GM21737 (cell line): ENCODE data around the gene APEX1.
"Not testable (repeated sequence)": the region's sequence is repeated elsewhere in the genome, so short reads cannot be mapped to it uniquely, and the experiment has no call there.

ENCODE experiments used
- ATAC-seq: cut with Tn5 transposase; IDR thresholded peaks from one replicate; pipeline ENCODE4 v1.9.1; 2021; ENCODE audit warnings: mild to moderate bottlenecking, moderate library complexity; ENCODE audit not compliant: unreplicated experiment

APEX1 gene

DNA sequence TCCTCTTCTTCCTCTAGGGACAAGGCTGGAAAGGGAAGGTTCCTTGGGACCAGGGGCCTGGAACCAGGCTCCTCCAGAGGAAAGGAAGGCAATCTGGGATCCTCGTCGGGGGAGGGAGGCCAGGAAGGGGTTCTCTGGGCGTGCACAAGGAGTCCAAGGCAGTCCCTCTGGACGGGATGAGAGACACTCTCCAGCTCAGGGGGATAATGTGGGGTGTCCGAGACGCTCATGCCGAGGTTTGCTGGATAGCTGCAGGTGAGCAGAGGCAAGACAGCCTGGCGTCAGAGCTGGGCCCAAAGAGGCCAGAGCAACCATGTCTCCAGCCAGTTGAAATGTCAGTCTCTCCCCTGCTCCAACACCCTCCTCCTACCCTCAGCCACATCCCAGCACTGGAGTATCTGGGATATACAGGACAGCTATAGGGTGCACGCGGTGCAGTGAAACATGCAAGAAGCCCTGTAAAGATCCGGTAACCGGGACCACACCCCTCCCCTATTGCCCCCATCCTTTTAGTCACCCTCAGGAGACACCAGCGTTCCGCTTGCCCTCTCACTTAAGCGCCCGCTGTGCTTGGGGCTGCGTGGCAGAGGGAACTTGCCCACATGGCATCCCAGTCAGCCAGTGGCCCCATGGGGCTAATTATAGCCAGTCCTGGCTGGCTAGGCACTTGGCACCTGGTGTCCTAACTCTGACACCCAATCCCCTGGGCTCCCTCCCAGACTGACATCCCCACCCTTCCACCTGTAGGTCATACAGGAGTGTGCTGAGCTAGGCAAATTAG is 19.3 kb upstream of the APEX1 start, which contains the start of gene KLHL33:
Gene KLHL33 (minus strand): TSS at position 585 of the 781 bp plus-strand sequence. CDS start 355 bp downstream, at position 230.
- ATAC-seq = no peak

DNA sequence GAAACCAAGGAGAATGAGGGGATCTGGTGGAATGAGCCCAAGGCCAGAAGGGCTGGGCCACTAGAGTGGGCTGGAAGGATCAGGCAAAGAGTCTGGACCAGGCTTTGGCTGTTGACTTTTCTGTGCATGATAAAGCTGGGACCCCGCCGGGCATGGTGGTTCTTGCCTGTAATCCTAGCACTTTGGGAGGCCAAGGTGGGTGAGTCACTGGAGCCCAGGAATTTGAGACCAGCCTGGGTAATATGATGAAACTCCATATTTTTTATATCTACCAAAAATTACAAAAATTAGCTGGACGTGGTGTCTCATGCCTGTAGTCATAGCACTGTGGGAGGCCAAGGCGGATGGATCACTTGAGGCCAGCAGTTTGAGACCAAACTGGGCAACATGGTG is 18.7 kb upstream of the APEX1 start:
- ATAC-seq = no peak

DNA sequence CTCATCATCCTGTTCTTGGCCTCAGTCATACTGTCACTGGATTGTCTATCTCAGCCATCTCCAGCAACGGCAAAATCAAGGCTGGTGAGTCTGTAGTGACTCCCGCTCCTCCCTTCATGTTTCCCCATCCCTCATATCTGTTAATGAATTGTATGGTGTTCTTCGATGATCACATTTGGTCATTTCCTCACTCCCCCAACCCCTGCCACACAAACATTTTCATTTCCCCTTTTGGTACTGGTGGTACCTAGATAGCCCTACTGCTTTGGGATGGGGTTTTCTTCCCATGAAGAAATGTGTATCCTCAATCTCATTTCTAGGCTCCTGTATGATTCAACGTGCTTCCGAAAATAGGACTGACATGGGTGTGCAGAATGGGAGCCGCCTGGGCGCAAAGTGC is 16.4 kb upstream of the APEX1 start:
- ATAC-seq = no peak

DNA sequence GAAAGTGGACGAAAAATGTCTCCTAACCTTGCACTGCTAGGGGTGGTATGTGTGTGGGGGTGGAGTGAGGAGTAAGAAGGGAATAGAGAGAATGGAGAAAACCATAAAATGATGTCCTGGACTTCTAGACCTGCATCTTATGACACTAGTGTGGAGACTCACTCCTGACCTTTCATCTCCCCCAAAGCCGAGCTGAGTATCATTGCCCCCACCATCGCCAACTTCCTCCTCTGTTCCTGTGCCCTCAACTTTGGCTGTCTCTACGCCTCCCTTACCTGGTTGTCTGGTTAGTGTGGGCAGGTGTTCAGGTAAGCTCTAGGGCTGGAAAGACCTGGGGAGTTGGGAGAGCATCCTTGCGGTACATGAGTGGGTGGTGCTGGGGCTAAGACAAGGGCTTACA is 14.6 kb upstream of the APEX1 start:
- ATAC-seq = no peak

DNA sequence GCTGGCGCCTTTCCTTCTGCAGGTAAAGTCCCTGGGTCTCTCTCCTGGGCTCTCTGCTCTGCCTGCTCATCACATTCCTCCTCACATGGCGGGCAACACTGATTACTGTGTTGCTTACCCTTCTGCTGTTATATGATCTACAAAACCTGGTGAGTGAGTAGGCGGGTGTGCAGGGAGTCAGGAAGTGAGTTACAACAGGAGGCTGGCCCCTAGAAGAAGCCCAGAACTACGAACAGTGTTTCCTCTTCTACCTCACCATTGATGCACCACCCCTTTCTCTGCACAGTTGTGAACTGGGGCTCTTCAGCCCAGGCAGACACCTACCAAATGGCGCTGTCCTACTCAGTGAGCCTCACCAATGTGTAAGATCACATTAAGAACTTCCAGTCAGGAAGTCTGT is 14.1 kb upstream of the APEX1 start:
- no peak for ATAC-seq

DNA sequence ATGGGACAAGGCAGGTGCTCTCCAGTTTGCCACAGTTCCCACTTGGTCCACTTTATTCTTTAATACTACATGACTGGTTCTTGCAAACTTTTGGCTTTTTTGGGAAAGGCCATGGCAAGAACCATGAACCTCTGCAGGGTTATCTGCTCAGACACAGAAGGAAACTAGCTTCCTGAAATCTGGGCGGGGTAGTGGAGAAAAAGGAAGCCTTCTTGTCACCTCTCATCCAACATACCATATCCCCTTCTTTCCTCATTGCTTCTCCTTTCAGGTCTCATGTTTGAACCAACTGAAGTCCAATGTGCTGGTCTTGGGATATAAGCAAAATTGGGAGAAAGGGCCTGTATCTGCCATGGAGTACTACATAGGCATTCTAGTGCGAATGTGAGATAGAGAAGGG is 13.6 kb upstream of the APEX1 start:
- ATAC-seq = no peak

DNA sequence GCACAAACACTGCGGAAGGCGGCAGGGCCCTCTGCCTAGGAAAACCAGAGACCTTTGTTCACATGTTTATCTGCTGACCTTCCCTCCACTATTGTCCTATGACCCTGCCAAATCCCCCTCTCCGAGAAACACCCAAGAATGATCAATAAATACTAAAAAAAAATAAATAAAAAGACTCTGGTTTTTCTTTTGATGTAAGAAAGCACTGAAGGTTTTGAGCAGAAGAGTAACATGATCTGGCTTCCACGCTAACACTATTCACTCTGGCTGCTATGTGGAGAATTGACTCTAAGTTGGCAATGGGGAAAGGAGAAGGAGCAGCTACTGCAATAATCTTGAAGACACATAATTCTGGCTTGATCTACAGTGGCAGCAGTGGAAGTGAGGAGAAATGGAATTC is 11.4 kb upstream of the APEX1 start:
- not testable (repeated sequence) for ATAC-seq

DNA sequence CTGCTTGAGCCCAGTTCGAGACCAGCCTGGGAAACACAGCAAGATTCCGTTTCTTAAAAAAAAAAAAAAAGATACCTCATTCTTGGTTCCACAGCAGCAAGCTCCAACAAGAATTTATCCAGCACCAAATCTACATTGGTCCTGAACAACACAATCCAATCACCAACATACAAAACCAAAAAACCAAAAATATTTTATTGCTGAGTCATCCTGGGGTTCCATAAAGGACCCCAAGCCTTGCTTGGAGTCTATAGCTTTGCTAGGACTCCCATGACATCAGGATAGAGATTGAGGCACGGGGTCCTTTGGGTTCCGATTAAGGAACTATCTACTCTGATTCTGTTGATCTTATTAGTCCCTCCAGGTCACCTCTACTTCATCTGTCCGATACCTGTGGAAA is 8.1 kb upstream of the APEX1 start:
- no peak for ATAC-seq

DNA sequence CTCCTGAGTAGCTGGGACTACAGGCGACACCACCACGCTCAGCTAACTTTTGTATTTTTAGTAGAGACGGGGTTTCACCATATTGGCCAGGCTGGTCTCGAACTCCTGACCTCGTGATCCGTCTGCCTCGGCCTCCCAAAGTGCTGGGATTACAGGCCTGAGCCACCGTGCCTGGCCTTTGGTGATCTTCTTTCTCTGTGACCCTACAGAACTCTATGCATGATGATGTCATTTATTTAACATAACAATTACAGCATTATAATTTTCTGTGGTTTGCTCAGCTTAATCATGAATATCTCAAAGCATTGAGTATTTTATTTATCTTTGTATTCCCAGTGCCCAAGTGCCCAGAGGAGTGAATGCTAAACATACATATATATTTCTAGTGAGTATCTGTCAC is 2.2 kb upstream of the APEX1 start:
- not testable (repeated sequence) for ATAC-seq

DNA sequence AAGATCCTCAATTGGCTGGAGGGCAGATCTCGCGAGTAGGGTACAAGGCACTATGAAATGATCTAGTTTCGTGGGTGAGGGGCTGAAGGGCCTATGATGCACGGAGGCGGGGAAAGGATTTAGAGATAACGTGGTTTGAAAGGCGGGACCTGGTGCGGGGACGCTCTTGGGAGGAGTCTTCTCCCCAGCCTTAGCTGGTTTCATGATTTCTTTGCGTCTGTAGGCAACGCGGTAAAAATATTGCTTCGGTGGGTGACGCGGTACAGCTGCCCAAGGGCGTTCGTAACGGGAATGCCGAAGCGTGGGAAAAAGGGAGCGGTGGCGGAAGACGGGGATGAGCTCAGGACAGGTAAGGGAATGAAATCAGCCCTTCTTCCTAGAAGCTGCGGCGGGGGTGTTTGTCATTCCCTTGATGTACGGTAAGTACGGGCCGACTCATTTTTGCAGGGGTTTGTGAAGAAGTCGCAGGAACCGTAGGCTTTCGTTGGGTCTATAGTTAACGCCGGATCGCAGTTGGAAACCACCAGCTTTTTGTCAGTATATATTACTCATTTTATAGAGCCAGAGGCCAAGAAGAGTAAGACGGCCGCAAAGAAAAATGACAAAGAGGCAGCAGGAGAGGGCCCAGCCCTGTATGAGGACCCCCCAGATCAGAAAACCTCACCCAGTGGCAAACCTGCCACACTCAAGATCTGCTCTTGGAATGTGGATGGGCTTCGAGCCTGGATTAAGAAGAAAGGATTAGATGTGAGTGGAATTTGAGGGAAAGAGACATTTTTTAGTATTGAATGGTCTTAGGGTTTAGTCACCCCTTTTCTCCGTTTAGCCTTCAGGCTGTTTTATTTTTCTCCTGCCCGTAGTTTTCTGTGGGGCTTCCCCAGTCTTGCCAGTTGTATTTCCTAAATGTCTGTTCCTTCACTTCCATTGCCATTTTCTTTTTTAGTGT is 602 bp downstream of the APEX1 start:
- ATAC-seq = peak; percentile 31

DNA sequence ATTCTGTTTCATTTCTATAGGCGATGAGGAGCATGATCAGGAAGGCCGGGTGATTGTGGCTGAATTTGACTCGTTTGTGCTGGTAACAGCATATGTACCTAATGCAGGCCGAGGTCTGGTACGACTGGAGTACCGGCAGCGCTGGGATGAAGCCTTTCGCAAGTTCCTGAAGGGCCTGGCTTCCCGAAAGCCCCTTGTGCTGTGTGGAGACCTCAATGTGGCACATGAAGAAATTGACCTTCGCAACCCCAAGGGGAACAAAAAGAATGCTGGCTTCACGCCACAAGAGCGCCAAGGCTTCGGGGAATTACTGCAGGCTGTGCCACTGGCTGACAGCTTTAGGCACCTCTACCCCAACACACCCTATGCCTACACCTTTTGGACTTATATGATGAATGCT is 1.9 kb downstream of the APEX1 start:
- no peak for ATAC-seq

DNA sequence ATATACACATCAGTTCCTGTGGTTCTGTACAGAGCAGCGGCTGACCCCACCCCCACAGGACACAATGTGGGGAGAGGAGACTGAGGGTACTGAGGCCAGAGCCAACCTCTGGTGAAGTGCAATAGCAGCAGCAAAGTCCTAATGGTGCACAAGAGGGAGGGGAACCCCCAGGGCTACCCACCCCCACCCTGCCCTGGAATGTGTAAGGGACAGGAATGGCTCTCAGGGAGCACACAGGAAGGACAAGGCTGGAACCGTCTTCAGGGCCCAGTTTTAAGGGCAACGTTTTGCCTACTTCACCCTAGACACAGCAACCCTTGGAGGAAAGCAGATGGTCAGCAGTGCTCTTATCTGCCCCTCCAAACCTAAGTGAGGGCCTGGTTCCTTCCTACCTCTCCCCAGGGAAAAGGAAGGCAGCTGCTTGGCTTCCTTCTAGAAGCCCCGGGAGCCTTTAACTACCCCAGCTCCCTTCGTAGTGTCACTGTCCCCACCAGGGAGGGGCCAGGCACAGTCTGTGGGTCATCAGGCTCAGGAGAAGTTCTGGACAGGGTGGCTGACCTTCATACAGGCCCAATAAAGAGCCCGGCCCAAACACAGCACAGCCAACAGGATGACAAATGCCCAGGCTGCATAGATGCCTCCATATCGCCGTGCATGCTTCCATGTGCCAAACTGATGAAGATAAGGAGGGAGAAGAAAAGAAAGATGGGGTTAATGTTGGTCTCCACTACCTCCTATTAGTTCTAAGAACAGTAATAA is 3.2 kb downstream of the APEX1 start:
- no peak for ATAC-seq

DNA sequence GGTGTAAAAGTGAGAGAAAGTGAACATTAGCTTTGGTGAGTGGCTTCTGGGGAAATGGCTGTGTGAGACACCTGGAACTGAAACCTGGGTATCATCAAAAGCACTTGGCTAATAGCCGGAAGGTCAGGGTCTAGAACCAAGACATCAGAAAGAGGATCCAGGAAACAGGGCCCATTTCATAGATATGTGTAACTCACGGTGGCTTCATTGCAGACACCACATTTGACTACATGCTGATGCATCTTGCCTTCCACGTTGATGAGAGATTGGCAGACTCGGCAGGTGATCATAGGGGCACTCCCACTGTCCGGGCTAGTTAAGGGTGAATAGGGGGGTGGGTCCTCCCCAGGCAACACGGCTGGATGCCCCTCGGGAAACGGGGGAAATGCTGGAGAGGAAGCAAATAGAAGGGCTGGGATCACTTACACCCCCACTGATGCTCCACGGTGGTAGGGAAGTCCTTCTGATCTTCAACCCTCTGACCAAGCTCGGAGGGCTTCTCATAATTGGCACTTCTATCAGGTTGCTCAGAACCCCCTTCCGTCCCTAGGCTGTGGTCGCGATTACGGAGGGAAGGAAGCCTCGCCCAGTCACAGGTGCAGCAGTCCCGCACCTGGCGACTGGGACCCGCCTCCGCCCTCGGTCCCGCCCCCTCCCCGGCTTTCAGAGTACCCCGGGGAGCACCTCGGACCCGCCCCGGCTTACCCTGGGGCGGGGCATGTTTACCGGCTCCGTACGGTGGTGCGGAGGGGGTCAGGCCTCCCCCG is 5.6 kb downstream of the APEX1 start:
- ATAC-seq = peak; percentile 13

DNA sequence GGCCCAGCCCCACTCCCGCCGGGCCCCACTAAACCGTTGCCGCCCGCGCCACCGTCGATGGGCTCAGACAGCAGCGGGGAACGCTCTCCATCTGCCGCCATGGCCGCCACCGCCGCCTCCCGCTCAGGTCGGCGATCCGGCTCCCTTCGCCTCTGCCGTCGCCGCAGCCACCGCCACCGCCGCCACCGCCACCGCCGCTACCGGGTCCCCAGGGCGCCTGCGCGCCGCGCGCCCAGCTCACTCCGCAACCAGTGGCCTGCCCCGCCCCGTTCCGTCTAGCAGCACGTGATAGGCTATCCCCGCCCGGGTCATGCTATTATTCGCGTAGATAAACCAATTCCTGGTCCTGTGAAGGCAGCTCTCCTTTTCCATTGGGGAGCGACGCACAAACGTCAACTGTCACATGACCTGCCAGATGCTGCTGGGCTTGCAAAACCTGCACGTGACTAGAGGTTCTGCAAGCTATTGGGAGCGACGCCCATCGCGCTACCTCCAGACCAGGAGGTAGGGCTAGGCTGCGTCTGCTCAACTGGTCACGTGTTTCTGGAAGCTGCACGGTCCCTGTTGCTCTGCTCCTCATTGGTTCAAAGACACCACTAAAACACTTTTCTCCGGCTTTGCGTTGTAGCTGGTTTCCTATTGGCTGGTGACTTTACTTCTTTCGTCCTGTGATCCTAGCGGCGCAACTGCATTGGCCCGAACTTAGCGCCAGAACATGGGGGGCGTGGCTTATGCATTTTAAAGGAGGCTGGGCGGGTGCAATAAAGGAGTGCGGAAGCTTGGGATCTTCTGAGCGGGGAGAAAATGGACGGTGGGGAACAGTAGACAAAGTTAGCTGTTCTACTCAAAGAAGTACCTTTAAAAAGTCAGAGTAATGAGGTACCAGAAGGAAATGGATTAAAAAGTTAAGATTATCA is 6.5 kb downstream of the APEX1 start, which contains the start of gene PIP4P1:
Gene PIP4P1 (minus strand): TSS at position 210 of the 917 bp plus-strand sequence. CDS start 109 bp downstream, at position 101.
- peak; percentile 89 for ATAC-seq

DNA sequence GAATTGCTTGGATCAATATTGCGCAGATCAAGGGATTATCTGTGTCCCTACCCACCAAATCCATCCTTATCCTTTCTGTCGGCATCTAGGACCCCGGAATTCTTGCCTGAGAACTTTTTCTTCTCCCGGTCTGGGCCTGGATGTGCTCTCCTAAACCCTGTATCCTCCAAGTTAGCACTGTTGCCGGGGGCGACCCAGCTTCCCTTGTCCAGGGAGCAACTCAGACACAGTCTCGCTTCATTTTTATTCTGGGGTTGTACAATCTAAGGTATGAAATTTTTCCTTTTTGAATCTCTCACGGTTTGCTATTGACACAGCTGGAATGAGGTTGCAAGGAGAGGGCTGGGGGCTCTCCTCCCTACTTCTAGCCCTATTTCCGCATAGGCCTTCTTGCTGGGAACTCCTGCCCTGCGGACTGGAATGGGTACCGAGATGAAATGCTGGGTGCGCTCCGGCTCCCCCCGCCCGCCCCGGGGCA is 13.8 kb downstream of the APEX1 start:
- no peak for ATAC-seq

DNA sequence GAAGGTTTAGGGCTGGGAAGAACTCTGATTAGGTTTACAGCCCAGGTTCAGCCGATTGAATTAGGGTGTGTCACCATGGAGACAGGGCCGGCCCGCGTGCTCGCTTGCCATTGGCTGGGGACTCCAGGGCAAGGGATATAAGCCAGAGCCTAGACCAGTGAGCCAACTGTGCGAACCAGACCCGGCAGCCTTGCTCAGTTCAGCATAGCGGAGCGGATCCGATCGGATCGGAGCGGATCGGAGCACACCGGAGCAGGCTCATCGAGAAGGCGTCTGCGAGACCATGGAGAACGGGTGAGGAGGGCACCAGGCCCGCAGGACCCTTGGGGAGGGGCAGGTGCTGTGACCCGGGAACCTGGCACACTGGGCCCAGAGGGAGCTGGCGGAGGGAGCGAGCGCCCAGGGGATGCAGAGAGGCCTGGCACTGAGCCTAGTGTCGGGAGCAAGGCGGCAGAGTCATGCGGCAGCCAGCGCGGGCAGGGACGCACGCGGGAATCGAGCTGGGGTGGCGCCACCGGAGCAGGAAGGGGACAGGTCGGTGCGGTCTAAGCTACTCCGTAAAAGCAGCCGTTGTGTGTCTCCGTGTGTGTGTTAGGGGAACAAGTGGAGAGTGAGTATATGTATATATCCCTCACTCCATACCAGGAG is 14.3 kb downstream of the APEX1 start, which contains the start of gene PNP:
Gene PNP (plus strand): TSS at position 165 of the 648 bp plus-strand sequence. CDS start 119 bp downstream, at position 284.
- peak; percentile 90 for ATAC-seq

DNA sequence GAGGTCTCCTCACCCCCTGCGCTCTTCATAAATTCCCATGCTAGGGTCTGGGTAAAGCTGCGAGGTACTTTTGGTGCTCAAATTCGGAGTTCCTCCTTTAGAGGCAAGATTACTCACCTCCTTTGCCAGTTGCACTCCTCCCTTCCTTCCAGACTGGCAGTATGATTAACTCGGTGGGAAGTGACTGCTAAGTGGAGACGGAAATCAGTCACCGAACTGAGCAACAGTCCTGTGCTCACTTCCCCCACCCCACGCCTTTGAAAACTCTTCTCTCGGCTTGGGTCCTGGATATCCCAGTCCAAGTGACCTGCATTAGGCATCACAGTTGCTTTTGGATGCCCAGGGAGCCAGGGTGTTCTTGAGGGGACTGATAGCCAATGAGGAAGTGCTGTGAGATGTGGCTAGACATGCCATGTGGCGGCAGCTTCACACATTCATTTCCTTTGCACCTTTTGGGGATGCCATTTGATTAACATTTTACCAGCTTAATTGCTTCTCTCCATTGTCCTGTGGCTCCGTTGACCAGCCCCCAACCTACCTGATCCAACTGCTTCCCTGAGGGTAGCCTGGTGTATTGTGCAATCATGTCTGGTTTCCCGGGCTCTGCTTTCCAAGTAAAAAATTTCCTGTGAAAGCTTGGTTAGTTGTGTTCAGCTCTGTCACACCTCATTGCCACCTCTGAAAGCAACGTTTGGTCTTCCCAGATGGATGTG is 15.0 kb downstream of the APEX1 start:
- ATAC-seq = peak; percentile 12

DNA sequence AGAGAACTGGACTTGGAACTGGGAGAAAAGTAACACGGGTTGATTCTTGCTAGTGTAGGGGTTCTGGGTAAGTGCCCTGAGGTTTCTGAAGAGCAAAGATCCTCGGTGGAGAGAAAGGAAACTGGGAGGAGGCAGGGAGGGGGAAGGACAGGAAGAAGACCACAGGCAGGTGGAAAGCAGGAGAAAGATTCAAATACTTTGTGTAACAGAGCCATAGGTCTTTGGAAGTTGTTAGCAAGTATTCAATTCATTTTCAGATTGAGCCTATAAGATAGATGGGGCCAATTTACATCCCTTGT is 15.5 kb downstream of the APEX1 start:
- no peak for ATAC-seq
